EL (cell line): Measurements from ENCODE around the gene FRMD4A.
A peak's percentile ranks its signal among the peaks of the same experiment; 100 is the strongest.

Source experiments
- DNase-seq: peaks from one replicate; pipeline ENCODE4 v3.0.0-alpha.2; 2016

FRMD4A gene

GRCh38 chr10:13942035-13942434 lies 388.7 kb downstream of the FRMD4A start:
- DNase-seq, result no peak

GRCh38 chr10:13939391-13939790 lies 391.3 kb downstream of the FRMD4A start:
- peak; percentile 71 for DNase-seq

- no peak for DNase-seq
Measured at GRCh38 chr10:13938950-13939349, 391.8 kb downstream of the FRMD4A start.

GRCh38 chr10:13936826-13937225 lies 393.9 kb downstream of the FRMD4A start:
- no peak for DNase-seq

- no peak for DNase-seq
Measured at GRCh38 chr10:13930120-13930519, 400.6 kb downstream of the FRMD4A start.

- no peak for DNase-seq
Measured at GRCh38 chr10:13928451-13928850, 402.3 kb downstream of the FRMD4A start.

GRCh38 chr10:13925971-13926780 lies 404.5 kb downstream of the FRMD4A start:
- no peak for DNase-seq

GRCh38 chr10:13924040-13924725 lies 406.5 kb downstream of the FRMD4A start:
- DNase-seq, result peak; percentile 92

- peak; percentile 58 for DNase-seq
Measured at GRCh38 chr10:13922586-13922985, 408.1 kb downstream of the FRMD4A start.

GRCh38 chr10:13921941-13922340 lies 408.8 kb downstream of the FRMD4A start:
- DNase-seq, result no peak

GRCh38 chr10:13921131-13921530 lies 409.6 kb downstream of the FRMD4A start:
- peak; percentile 45 for DNase-seq

GRCh38 chr10:13920465-13920864 lies 410.3 kb downstream of the FRMD4A start:
- DNase-seq, result no peak

GRCh38 chr10:13920031-13920430 lies 410.7 kb downstream of the FRMD4A start:
- DNase-seq, result no peak

GRCh38 chr10:13917791-13918190 lies 412.9 kb downstream of the FRMD4A start:
- no peak for DNase-seq

GRCh38 chr10:13916384-13916947 lies 414.3 kb downstream of the FRMD4A start:
- DNase-seq, result no peak

- DNase-seq, result no peak
Measured at GRCh38 chr10:13915710-13916109, 415.0 kb downstream of the FRMD4A start.

- no peak for DNase-seq
Measured at GRCh38 chr10:13913897-13914296, 416.8 kb downstream of the FRMD4A start.

- DNase-seq, result no peak
Measured at GRCh38 chr10:13911821-13912520, 418.8 kb downstream of the FRMD4A start.

GRCh38 chr10:13909516-13910258 lies 421.0 kb downstream of the FRMD4A start:
- DNase-seq, result no peak

- DNase-seq, result no peak
Measured at GRCh38 chr10:13908475-13908874, 422.2 kb downstream of the FRMD4A start.

- DNase-seq, result no peak
Measured at GRCh38 chr10:13907570-13907969, 423.2 kb downstream of the FRMD4A start.

- no peak for DNase-seq
Measured at GRCh38 chr10:13905281-13905680, 425.4 kb downstream of the FRMD4A start.

GRCh38 chr10:13904064-13904463 lies 426.7 kb downstream of the FRMD4A start:
- DNase-seq, result no peak
